Measurements from ENCODE around the gene MT3. TPM values are rescaled to one million over a fixed set of nuclear protein-coding genes. Genes with fewer than 3 reads are reported as not detected.
"Not testable (repeated sequence)": the region's sequence is repeated elsewhere in the genome, so short reads cannot be mapped to it uniquely, and the experiment has no call there.

MT3 gene
- total RNA-seq, 2 experiments from 2014 or later, result 2.6 to 3.1 TPM

GRCh38 chr16:56621665-56622445 is 32.5 kb downstream of the MT3 start:
- CTCF ChIA-PET, result interaction anchor here (1.1 kb wide), 1 partner anchor 80 kb away, joined by 3 read pairs; no protein-coding TSS in a partner anchor
- POLR2A ChIA-PET, result not testable (repeated sequence)

- POLR2A ChIA-PET, result not testable (repeated sequence)
- CTCF ChIA-PET, result interaction anchor here (1.4 kb wide), 2 partner anchors 11 to 79 kb away, joined by 3 read pairs; no protein-coding TSS in a partner anchor
These were observed 33.9 kb downstream of the MT3 start for GRCh38 chr16:56623184-56623583.

DNA sequence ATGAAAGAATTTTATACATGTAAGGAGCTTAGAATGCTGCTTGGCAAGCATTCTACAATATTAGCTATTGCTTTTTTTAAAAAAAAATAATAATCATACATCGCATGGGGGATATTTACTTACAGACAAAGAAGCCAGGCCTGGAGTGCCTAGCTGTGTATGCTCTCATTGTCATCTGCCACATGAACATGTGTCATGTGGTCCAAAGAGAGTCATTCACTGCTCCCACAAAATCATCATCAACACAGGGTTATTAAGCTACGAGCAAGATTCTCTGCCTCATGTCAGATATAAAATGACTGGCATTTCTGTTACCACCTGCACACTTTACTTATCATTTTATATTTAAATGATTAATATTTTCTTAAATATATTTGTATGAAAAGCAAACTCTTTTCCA is 34.3 kb downstream of the MT3 start:
- ChIA-PET CTCF (interaction anchor here (1.1 to 1.4 kb wide), 3 partner anchors 11 to 78 kb away, joined by 3 to 4 read pairs (median 3); partner anchors contain the start of gene MT1F), POLR2A (no interaction called here)

- POLR2A ChIA-PET, result interaction anchor here (1.3 kb wide), 1 partner anchor 16 kb away, joined by 8 read pairs; the partner anchor contains the start of gene MT2A
These were observed 36.0 kb downstream of the MT3 start, which contains the start of gene MT1E for GRCh38 chr16:56625140-56625942. Gene MT1E (plus strand): TSS chr16:56625781. CDS start chr16:56625852, 71 bp downstream.

GRCh38 chr16:56625943-56626654 is 36.8 kb downstream of the MT3 start:
- POLR2A ChIA-PET, result interaction anchor here (1.3 kb wide), 1 partner anchor 17 kb away, joined by 8 read pairs; the partner anchor contains the start of gene MT2A
- CTCF ChIA-PET, result interaction anchor here (1.0 kb wide), 1 partner anchor 13 kb away, joined by 4 read pairs; no protein-coding TSS in a partner anchor

More at GRCh38 chr16:56625140-56625942, 36.0 kb downstream of the MT3 start, which contains the start of gene MT1E:
- CTCF ChIA-PET, result interaction anchor here (1.0 kb wide), 2 partner anchors 12 to 18 kb away, joined by 3 to 4 read pairs; no protein-coding TSS in a partner anchor

GRCh38 chr16:56626685-56627084 is 37.4 kb downstream of the MT3 start:
- ChIA-PET CTCF (no interaction called here), POLR2A (no interaction called here)

DNA sequence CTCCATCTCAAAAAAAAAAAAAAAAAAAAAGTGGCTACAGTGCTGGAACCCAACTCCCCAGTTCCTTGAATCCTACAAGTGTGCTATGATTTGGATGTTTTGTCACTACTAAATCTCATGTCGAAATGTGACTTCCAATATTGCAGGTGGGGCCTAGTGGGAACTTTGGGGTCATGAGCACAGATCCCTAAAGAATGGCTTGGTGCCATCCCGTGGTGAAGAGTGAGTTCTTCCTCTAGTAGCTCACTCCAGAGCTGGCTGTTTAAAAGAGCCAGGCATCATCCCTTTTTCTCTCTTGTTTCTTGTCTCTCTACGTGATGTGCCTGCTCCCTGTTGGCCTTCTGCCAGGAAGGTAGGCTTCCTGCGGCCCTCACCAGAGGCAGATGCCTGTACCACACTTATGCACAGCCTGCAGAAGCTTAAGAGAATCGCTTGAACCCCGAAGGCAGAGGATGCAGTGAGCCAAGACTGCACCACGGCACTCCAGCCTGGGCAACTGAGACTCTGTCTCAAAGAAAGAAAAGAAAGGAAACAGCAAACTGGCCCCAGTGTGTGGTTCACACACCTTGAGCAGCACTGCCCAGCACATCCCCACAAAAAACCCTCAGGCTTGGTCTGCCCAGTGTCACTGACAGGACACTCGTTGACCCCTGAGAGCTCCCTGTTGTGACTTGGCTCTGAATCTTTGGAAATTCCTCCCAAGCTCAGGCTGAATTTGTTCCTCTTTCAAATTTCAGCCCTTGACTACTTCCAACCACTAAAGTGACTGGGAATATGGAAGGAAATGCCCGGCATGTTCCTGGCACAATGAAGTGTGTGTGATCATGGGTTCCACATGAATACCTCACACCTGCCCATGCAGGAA is 39.4 kb downstream of the MT3 start:
- ChIA-PET POLR2A (no interaction called here), CTCF (interaction anchor here (1.1 kb wide), 1 partner anchor 15 kb away, joined by 3 read pairs; no protein-coding TSS in a partner anchor)

GRCh38 chr16:56629531-56629930 is 40.2 kb downstream of the MT3 start:
- CTCF ChIA-PET, result no interaction called here
- POLR2A ChIA-PET, result no interaction called here

- CTCF ChIA-PET, result interaction anchor here (1.5 kb wide), 1 partner anchor 13 kb away, joined by 3 read pairs; no protein-coding TSS in a partner anchor
- POLR2A ChIA-PET, result no interaction called here
These were observed 40.8 kb downstream of the MT3 start for GRCh38 chr16:56630134-56630533.

DNA sequence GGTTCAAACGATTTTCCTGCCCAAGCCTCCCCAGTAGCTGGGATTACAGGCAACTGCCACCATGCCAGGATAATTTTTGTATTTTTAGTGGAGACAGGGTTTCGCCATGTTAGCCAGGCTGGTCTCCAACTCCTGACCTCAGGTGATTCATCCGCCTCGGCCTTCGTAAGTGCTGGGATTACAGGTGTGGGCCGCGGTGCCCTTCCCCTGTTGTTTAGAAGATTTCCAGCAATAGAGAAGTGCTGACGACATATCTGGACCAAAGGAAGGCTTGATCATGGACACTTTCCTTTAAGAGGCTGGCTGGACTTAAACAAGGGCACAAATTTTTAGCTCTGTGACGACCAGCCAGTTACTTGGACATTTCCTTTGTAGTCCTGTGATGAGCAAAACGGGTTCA is 41.9 kb downstream of the MT3 start:
- POLR2A ChIA-PET, result no interaction called here

GRCh38 chr16:56631832-56632155 is 42.5 kb downstream of the MT3 start:
- ChIA-PET POLR2A (no interaction called here), CTCF (interaction anchor here (0.6 kb wide), 1 partner anchor 643 kb away, joined by 4 read pairs; no protein-coding TSS in a partner anchor)

More for the DNA sequence above, 41.9 kb downstream of the MT3 start:
- CTCF ChIA-PET, result interaction anchor here (0.6 to 1.5 kb wide), 2 partner anchors 11 to 644 kb away, joined by 3 to 4 read pairs; no protein-coding TSS in a partner anchor

GRCh38 chr16:56632156-56632847 is 43.0 kb downstream of the MT3 start, which contains the start of gene MT1M:
Gene MT1M (plus strand): TSS chr16:56632659. CDS start chr16:56632732, 73 bp downstream.
- ChIA-PET CTCF (no interaction called here), POLR2A (no interaction called here)

DNA sequence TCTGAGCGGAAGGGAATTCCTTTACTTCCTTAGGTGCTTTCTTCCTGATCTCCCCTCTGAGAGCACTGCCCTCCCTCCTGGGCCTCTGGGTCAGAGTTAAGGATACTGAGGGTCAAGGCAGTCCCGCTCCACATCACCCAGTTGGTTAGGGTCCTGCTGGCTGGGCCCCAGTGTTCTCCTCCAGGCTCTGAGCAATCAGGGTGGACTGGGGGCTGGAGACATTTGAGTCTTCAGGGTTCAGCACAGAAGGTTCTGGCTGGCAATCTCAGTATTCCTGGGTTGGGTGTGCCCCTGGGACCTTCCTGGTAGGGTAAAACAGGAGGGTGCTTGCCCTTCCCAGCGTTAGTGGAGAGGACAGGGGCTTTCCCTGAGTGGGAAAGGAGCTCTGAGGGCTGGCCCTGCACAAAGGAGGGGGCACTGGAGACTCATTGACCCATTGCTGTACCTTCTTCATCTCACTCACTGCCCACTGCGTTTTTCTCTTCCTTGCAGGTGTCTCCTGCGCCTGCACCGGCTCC is 43.6 kb downstream of the MT3 start:
- POLR2A ChIA-PET, result no interaction called here
- CTCF ChIA-PET, result interaction anchor here (2.0 kb wide), 1 partner anchor 10 kb away, joined by 9 read pairs; no protein-coding TSS in a partner anchor

- CTCF ChIA-PET, result interaction anchor here (2.0 kb wide), 1 partner anchor 10 kb away, joined by 9 read pairs; no protein-coding TSS in a partner anchor
- POLR2A ChIA-PET, result no interaction called here
These were observed 44.2 kb downstream of the MT3 start for GRCh38 chr16:56633535-56633934.

- POLR2A ChIA-PET, result no interaction called here
- CTCF ChIA-PET, result interaction anchor here (2.0 kb wide), 1 partner anchor 8 kb away, joined by 9 read pairs; no protein-coding TSS in a partner anchor
These were observed 45.5 kb downstream of the MT3 start for GRCh38 chr16:56634715-56635440.

DNA sequence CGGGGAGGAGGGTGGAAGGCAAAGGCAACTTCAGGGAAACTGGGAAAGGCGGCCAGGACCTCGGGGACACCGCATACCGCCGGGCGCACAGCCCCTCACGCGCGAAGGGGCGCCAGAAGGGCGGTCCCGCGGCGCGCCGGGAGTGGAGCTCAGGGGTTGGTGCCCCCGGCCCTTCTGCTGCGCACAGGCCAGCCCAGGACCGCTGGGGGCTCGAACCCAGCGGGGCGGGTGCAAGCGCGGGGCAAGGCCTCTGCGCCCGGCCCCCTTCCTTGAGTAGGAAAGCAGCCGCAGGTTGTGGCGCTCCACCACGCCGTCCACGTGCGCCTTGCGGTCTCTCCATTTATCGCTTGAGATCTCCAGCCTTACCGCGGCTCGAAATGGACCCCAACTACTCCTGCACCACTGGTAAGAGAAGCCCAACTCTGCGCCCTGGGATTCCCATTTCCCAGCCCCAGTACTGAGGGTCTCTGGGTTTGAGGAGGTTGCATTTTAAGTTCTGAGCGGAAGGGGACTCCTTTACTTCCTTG is 46.2 kb downstream of the MT3 start:
- POLR2A ChIA-PET, result no interaction called here
- CTCF ChIA-PET, result no interaction called here

All from activated CD8-positive, alpha-beta memory T cell treated with anti-CD3 and anti-CD28 coated beads for 36 hours (primary cell).